Stomach (tissue), 9 donors: ENCODE data around the gene PPCS. TPM values are rescaled to one million over a fixed set of nuclear protein-coding genes. Genes with fewer than 3 reads are reported as not detected.

Experiments
- DNase-seq, 2 donors: peaks; one replicate each; pipeline versions ENCODE4 v3.0.0 to v3.0.0-alpha.2; 2013 to 2019
- H3K27ac ChIP-seq, 5 donors: fragments of 200-600 bp in 4 of 5; sonication (generic) in 4 of 5; one replicate each; pipeline ENCODE4 v1.5.1; 2013 to 2019; ENCODE audit warnings: mild to moderate bottlenecking in 1 of 5, moderate library complexity in 1 of 5
- H3K27me3 ChIP-seq, 3 donors: fragments of 200-600 bp; sonication (generic); one replicate each; pipeline ENCODE4 v1.5.1; 2017 to 2019; ENCODE audit warnings: mixed run types in 1 of 3
- H3K36me3 ChIP-seq, 4 donors: fragments of 200-600 bp; sonication (generic); 1 replicate in 3 of 4; 2 replicates in 1 of 4; pipeline ENCODE4 v1.5.1; 2016 to 2019
- H3K4me1 ChIP-seq, 4 donors: fragments of 200-600 bp; sonication (generic); one replicate each; pipeline ENCODE4 v1.5.1; 2016 to 2019
- H3K4me3 ChIP-seq, 4 donors: fragments of 200-600 bp; sonication (generic) in 3 of 4; one replicate each; pipeline ENCODE4 v1.5.1; 2016 to 2019; ENCODE audit warnings: mild to moderate bottlenecking in 1 of 4
- H3K9me3 ChIP-seq, 4 donors: fragments of 200-600 bp; sonication (generic); one replicate each; pipeline ENCODE4 v1.5.1; 2016 to 2019
- EP300 ChIP-seq: sonication (generic); formaldehyde crosslinking; IDR thresholded peaks from one replicate; pipeline ENCODE4 v1.6.1; 2017; ENCODE audit warnings: antibody characterized with exemption
- POLR2A ChIP-seq, 4 donors: fragments of 450-650 bp; IDR thresholded peaks; one replicate each; pipeline ENCODE4 v1.6.1; 2016; ENCODE audit warnings: antibody characterized with exemption in 4 of 4, control low read depth in 2 of 4, mild to moderate bottlenecking in 1 of 4, moderate library complexity in 1 of 4
- POLR2AphosphoS5 ChIP-seq, 3 donors: sonication (generic); formaldehyde crosslinking; IDR thresholded peaks; one replicate each; pipeline ENCODE4 v1.6.1; 2016; ENCODE audit warnings: antibody characterized with exemption in 3 of 3
- WGBS, 5 donors: extraction: QIAGEN DNeasy Blood & Tissue Kit in 3 of 5; methylation state at CpG; one replicate each; pipeline versions ENCODE4 v1.1.5 to v1.1.7; 2013 to 2018; 5-methylcytosine and 5-hydroxymethylcytosine counted together
- intact Hi-C: fragments of 100-400 bp; cut with DNase I; formaldehyde crosslinking; loops from one replicate; pipeline ENCODE4 v1.15.1; 2023; ENCODE audit warnings: low total_unique reads
- polyA plus RNA-seq, 3 donors: library from polyadenylated mRNA; stranded (reverse); fragments of 200-250 nt; gene quantifications; one replicate each; pipeline ENCODE4 v1.2.3, GENCODE V29; 2013
- total RNA-seq, 5 donors: library from RNA; depleted of rRNA; stranded (reverse); fragments of >200 nt; gene quantifications; one replicate each; pipeline versions ENCODE4 v1.1.0 to v1.2.3, GENCODE V29; 2014 to 2016
- TF ChIP-seq, protein P1 (sequence below), 7 experiments: fragments of 450-650 bp in 4 of 7; fragments of 200-600 bp in 3 of 7; sonication (generic) in 3 of 7; IDR thresholded peaks; one replicate each; pipeline ENCODE4 v1.5.1; 2016 to 2019; ENCODE audit warnings: antibody characterized with exemption in 7 of 7, control low read depth in 2 of 7, mild to moderate bottlenecking in 1 of 7
- donor health status: healthy with polysubstance abuse.
- donor health status: Bipolar disorder and iron deficiency.
- donor health status: healthy.

PPCS gene
- total and polyA plus RNA-seq, 8 donors, result 17.0 to 446 (median 68.6) TPM

DNA sequence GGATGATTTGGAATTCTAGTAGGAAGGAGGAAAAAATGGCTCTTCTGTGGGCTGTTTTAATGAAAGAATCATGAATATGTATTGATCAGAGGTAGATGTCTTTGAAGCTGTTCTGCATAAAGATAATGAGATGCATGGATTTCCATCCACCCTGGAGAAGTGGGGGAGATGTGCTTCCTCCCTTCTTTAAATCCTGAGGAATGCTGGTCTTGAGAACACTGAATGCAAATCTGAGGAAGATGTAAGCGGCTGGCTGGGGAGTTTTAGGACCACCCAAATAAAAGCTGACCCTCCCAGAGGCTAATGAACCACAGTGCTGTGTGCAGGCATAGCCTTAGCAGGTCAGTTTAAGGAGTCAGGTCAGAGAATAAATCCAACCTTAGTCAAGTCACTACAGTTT, 37.8 kb upstream of the PPCS start:
- Histone ChIP-seq H3K36me3 (peaks cover 0 to 7% (median 0%) of the 10 kb centered on the region in 4 donors), H3K9me3 (no peaks in the 10 kb centered on the region), H3K27me3 (no peaks in the 10 kb centered on the region), H3K4me3 (no peak overlapping the region), H3K4me1 (peaks cover 7 to 37% (median 14%) of the 10 kb centered on the region in 4 donors), H3K27ac (peak overlapping the region in 1 of 5 donors; percentile 88)
- intact Hi-C loops, result no loop called here
- DNase-seq, result no peak
- TF ChIP-seq, protein P1, sequence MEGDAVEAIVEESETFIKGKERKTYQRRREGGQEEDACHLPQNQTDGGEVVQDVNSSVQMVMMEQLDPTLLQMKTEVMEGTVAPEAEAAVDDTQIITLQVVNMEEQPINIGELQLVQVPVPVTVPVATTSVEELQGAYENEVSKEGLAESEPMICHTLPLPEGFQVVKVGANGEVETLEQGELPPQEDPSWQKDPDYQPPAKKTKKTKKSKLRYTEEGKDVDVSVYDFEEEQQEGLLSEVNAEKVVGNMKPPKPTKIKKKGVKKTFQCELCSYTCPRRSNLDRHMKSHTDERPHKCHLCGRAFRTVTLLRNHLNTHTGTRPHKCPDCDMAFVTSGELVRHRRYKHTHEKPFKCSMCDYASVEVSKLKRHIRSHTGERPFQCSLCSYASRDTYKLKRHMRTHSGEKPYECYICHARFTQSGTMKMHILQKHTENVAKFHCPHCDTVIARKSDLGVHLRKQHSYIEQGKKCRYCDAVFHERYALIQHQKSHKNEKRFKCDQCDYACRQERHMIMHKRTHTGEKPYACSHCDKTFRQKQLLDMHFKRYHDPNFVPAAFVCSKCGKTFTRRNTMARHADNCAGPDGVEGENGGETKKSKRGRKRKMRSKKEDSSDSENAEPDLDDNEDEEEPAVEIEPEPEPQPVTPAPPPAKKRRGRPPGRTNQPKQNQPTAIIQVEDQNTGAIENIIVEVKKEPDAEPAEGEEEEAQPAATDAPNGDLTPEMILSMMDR (IDR thresholded peaks at IDR 0.05), result no peak
- no peak for TF ChIP-seq POLR2AphosphoS5 (IDR thresholded peaks at IDR 0.05)
- TF ChIP-seq POLR2A (IDR thresholded peaks at IDR 0.05), result no peak
- TF ChIP-seq EP300, result no peak
- WGBS, 5 donors, result 84 to 100% (median 91%) methylated on average over 1 of the region's 1 CpG

DNA sequence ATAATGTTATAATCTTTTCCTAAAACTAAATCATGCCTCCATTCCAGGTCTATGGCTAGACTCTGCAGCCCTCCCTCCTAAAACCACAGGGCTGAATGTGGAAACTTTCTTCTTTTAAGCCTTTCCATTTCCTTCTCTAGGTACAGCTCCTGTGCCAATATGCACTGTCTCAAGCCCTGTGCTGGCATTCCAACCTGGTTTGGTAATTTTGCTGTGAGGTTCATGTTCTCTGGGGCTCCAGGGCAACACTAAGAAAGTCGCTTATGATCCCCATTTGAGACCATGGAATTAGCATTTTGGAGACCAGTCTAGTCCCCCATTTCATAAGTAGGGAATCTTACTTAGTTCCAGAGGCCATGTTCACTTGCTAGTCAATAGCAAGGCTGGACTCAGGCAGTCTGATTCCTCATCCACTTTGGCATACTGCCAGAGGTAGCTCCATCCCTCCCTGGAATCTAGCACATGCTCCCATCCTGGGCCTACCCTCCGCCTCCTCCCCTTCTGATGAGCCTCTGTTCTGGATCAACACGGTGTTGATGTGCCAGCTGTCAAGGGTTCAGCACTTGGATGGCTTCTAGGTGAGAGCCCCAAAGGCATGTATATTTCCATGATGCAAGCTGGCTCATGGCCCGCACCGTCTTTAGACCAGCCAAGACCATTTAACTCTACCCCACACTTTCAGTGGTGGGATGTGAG, 37.1 kb upstream of the PPCS start:
- Histone ChIP-seq H3K4me3 (no peak overlapping the region), H3K27me3 (no peaks in the 10 kb centered on the region), H3K4me1 (peaks cover 7 to 37% (median 14%) of the 10 kb centered on the region in 4 donors), H3K9me3 (no peaks in the 10 kb centered on the region), H3K27ac (peak overlapping the region in 3 of 5 donors; percentile 54 to 88 (median 65)), H3K36me3 (peaks cover 0 to 6% (median 0%) of the 10 kb centered on the region in 4 donors)
- intact Hi-C loops, result no loop called here
- TF ChIP-seq EP300 (peak; percentile 75), POLR2AphosphoS5 (IDR thresholded peaks at IDR 0.05) (peak; percentile 37 to 84 (median 38)), POLR2A (IDR thresholded peaks at IDR 0.05) (no peak)
- WGBS, 5 donors, result 67 to 92% (median 79%) methylated on average over 4 to 5 of the region's 5 CpGs
- DNase-seq, result peak in 1 of 2 donors; percentile 86

DNA sequence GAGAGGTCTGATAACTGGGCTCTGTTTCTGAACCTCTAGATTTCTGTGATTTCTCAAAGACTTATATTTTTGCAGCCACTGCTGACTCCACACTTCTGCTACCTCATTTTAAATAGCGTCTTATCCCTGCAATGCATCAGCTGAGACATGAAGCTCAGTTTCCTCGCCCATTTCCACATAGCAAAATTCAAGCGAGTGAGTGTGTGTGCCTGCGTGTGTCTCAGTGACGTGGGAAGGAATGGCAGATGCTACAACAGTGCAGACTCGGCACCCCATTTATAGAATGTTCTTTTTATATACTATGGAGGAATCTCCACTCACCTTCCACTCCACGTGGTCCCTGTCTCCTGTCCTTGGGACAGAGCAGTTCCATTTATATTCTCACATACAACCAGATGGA, 36.2 kb upstream of the PPCS start:
- peak overlapping the region in 3 of 5 donors; percentile 54 to 88 (median 65) for H3K27ac ChIP-seq
- DNase-seq, result peak in 1 of 2 donors; percentile 63
- 63 to 93% (median 84%) methylated on average over 7 of the region's 7 CpGs for WGBS, 5 donors

DNA sequence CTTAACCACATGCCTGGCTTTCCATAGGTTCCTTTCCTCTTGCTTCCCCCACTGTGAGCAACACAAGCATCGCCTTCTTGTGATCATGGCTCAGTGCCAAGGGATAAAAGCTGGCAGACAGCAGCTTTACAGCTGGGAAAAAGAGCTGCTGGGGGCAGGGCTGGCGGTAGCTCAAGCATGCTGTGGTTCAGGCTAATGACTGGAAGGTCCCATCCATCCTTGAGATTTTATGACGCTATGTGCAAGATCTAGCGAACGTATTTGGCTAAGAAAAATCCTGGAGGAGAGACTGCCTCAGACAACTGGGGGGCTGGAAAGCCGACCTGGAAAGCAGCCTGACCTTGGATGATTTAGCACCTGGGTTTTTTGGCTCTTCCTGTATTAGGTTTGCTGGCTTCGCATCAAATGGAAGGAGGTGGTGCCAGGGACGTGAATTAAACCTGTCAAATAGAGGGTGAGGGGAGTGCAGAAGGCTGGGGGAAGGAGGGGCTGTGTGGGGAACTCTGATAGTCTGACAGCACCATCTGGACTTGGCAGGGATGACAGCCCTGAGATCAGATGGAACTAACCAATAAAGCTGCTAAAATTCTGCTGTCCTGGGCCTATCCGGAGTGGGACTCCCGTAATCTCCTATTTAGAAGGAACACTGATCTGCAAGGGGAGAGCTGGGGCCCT, 35.3 kb upstream of the PPCS start:
- no peaks in the 10 kb centered on the region for H3K27me3 ChIP-seq
- no peaks in the 10 kb centered on the region for H3K9me3 ChIP-seq
- no peaks in the 10 kb centered on the region for H3K36me3 ChIP-seq
- H3K27ac ChIP-seq, result peak overlapping the region in 3 of 5 donors; percentile 54 to 88 (median 65)
- H3K4me1 ChIP-seq, result peaks cover 7 to 37% (median 14%) of the 10 kb centered on the region in 4 donors
- no peak overlapping the region for H3K4me3 ChIP-seq
- peak in 1 of 2 donors; percentile 94 for DNase-seq
- intact Hi-C loops, result no loop called here
- TF ChIP-seq EP300 (peak; percentile 68), POLR2A (IDR thresholded peaks at IDR 0.05) (no peak), POLR2AphosphoS5 (IDR thresholded peaks at IDR 0.05) (peak; percentile 15 to 70 (median 49))
- WGBS, 5 donors, result 24 to 40% (median 38%) methylated on average over 10 of the region's 10 CpGs

More for the DNA sequence above, 36.2 kb upstream of the PPCS start:
- intact Hi-C loops, result no loop called here
- Histone ChIP-seq H3K4me1 (peaks cover 7 to 37% (median 14%) of the 10 kb centered on the region in 4 donors), H3K9me3 (no peaks in the 10 kb centered on the region), H3K36me3 (no peaks in the 10 kb centered on the region), H3K27me3 (no peaks in the 10 kb centered on the region), H3K4me3 (no peak overlapping the region)
- TF ChIP-seq, protein P1 (IDR thresholded peaks at IDR 0.05), result no peak
- TF ChIP-seq POLR2AphosphoS5 (IDR thresholded peaks at IDR 0.05), result peak in 1 of 3 donors; percentile 70

DNA sequence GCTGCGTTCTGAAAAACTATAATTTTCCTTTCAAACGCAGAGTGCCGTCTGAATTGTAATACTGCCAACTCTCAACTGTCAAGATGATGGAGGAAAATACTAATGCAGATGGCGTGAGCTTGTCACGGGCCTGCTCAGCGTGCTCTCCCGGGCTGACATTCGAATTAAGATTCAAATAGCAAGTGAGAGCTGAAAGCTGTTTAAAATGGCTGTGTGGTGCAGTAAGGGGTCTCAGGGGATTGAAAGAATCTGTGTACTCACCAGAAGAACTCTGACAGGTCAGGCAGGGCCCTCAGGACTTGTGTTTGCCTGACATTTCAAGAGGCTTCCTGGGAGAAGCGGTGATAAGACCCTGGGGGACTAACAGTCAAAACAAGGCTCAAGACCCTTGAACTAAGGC, 33.6 kb upstream of the PPCS start:
- DNase-seq, result peak in 1 of 2 donors; percentile 19
- H3K9me3 ChIP-seq, result no peaks in the 10 kb centered on the region
- no peak overlapping the region for H3K4me3 ChIP-seq
- intact Hi-C loops, result no loop called here
- TF ChIP-seq, protein P1 (IDR thresholded peaks at IDR 0.05), result no peak
- no peak for TF ChIP-seq POLR2A (IDR thresholded peaks at IDR 0.05)
- TF ChIP-seq EP300, result no peak
- TF ChIP-seq POLR2AphosphoS5 (IDR thresholded peaks at IDR 0.05), result no peak
- H3K4me1 ChIP-seq, result peaks cover 7 to 37% (median 14%) of the 10 kb centered on the region in 4 donors
- WGBS, 5 donors, result 68 to 84% (median 74%) methylated on average over 9 of the region's 9 CpGs
- H3K27ac ChIP-seq, result peak overlapping the region in 1 of 5 donors; percentile 88
- H3K27me3 ChIP-seq, result no peaks in the 10 kb centered on the region
- H3K36me3 ChIP-seq, result no peaks in the 10 kb centered on the region
